Peyer's patch (tissue), 4 donors: ENCODE measurements around the gene TBL1XR1.

Source experiments
- CTCF ChIP-seq, 6 experiments: fragments of 450-650 bp in 4 of 6; fragments of 200-600 bp in 2 of 6; sonication (generic) in 1 of 6; IDR thresholded peaks; one replicate each; pipeline ENCODE4 v1.5.1; 2017 to 2019; ENCODE audit warnings: antibody characterized with exemption in 6 of 6, mild to moderate bottlenecking in 3 of 6, moderate library complexity in 1 of 6
- POLR2A ChIP-seq, 2 donors: fragments of 450-650 bp; IDR thresholded peaks; one replicate each; pipeline ENCODE4 v1.5.1; 2017; ENCODE audit warnings: antibody characterized with exemption in 2 of 2, mild to moderate bottlenecking in 2 of 2, moderate library complexity in 2 of 2

GRCh38 chr3:177134816-177135210 lies 62.5 kb downstream of the TBL1XR1 start:
- TF ChIP-seq CTCF (IDR thresholded peaks at IDR 0.05) (no peak), POLR2A (IDR thresholded peaks at IDR 0.05) (no peak)
